GM12865 (cell line): ENCODE results near the gene GALNT8.

ENCODE experiments used
- DNase-seq: peaks from one replicate; pipeline ENCODE4 v3.0.0; 2010; ENCODE audit warnings: low read depth
- H3K4me3 ChIP-seq: 2 replicates; pipeline ENCODE4 v1.5.1; 2011; ENCODE audit warnings: mild to moderate bottlenecking, low read depth, low read length, control low read depth
- TF ChIP-seq, protein P1 (sequence below): IDR thresholded peaks from 2 replicates; pipeline ENCODE4 v1.5.1; 2011; ENCODE audit warnings: low read length, control low read depth, low read depth, inconsistent platforms; ENCODE audit not compliant: insufficient read depth; ENCODE audit errors: missing control alignments

The GALNT8 gene

GRCh38 chr12:4779749-4780148 lies 59.5 kb downstream of the GALNT8 start:
- no peak overlapping the region for H3K4me3 ChIP-seq
- TF ChIP-seq, protein P1, sequence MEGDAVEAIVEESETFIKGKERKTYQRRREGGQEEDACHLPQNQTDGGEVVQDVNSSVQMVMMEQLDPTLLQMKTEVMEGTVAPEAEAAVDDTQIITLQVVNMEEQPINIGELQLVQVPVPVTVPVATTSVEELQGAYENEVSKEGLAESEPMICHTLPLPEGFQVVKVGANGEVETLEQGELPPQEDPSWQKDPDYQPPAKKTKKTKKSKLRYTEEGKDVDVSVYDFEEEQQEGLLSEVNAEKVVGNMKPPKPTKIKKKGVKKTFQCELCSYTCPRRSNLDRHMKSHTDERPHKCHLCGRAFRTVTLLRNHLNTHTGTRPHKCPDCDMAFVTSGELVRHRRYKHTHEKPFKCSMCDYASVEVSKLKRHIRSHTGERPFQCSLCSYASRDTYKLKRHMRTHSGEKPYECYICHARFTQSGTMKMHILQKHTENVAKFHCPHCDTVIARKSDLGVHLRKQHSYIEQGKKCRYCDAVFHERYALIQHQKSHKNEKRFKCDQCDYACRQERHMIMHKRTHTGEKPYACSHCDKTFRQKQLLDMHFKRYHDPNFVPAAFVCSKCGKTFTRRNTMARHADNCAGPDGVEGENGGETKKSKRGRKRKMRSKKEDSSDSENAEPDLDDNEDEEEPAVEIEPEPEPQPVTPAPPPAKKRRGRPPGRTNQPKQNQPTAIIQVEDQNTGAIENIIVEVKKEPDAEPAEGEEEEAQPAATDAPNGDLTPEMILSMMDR, result no peak
- DNase-seq, result no peak

DNA sequence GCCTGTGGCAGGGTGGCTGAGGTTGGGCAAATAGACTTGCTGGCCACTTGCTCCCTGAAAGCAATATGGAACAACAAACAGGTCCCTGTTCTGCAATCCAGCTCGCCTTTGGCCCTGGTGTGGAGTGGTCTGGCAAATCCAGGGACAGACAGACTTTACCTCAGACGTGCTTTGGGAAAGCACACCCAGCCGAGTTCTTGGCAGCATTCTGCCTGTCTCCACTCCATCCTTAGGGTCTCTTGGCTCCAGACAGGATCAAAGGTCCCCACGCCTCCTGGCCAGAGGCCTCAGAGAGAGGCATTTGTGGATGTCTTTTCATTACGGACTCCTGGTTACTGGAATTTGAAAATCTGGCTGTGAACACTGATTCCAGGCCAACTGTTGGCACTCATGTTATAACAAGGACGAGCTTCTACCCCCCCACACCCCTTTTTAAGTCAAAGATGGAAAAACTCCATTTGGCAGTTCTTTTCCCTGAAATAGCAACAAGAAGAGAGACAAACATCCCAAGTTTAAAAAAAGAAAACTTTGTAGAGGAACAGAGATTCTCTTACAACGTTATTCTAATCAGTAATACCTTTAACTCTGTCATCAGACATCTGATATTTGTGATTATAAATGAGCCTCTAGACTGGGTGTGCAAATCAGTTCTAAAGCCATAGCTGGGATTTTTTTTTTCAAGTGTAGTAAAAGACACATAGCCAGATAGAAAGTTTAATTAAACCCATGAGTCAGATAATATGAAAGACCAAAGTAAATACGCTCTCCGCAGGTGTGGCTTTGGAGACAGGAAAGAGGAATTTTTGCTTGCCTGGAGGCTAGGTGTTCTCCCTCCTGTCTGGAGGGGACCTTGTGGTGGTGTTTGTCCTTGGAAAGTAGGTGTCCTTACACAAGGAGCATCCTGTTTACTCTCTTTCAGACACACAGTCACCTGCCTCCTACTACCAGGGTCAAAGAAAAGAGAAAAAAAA lies 60.7 kb downstream of the GALNT8 start:
- TF ChIP-seq, protein P1, result no peak
- DNase-seq, result no peak
- H3K4me3 ChIP-seq, result no peak overlapping the region

GRCh38 chr12:4784404-4785054 lies 64.3 kb downstream of the GALNT8 start:
- H3K4me3 ChIP-seq, result no peak overlapping the region
- DNase-seq, result no peak
- TF ChIP-seq, protein P1, result no peak

DNA sequence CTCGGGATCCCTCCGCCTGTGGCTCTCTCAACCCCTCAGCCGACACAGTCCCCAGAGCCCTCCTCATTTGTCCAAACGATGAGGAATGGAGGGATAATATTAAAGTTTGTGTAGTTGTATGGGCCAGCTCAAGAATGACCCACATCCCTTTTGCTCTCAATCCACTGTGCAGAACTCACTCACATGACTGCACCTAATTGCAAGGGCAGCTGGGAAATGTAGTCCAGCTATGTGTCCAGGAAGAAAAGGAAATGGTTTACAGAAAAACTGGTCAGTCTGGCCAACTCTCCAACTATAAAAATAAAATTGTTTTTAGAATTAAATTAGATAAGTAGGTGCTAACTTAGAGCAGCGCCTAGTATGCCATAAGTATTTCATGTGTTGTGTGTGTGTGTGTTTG lies 66.6 kb downstream of the GALNT8 start:
- no peak for DNase-seq
- H3K4me3 ChIP-seq, result no peak overlapping the region
- TF ChIP-seq, protein P1, result no peak

- DNase-seq, result no peak
- TF ChIP-seq, protein P1, result no peak
Observed at GRCh38 chr12:4787965-4788364, 67.8 kb downstream of the GALNT8 start.

DNA sequence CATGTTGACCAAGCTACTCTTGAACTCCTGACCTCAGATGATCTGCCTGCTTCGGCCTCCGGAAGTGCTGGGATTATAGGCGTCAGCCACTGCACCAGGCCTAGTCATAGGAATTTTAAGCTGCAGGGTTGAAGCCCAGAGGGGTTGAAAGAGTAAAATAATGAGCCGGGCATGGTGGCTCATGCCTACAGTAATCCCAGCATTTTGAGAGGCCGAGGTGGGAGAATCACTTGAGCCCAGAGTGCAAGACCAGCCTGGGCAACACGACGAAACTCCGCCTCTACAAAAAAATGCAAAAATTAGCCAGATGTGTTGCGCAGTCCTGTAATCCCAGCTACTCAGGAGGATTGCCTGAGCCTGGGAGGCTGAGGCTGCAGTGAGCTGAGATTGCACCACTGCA lies 69.6 kb downstream of the GALNT8 start:
- TF ChIP-seq, protein P1, result no peak
- DNase-seq, result no peak
- no peak overlapping the region for H3K4me3 ChIP-seq

More at GRCh38 chr12:4787965-4788364, 67.8 kb downstream of the GALNT8 start:
- H3K4me3 ChIP-seq, result no peak overlapping the region
